Measurements from ENCODE around the gene HBEGF.

- TF ChIP-seq, protein P1, sequence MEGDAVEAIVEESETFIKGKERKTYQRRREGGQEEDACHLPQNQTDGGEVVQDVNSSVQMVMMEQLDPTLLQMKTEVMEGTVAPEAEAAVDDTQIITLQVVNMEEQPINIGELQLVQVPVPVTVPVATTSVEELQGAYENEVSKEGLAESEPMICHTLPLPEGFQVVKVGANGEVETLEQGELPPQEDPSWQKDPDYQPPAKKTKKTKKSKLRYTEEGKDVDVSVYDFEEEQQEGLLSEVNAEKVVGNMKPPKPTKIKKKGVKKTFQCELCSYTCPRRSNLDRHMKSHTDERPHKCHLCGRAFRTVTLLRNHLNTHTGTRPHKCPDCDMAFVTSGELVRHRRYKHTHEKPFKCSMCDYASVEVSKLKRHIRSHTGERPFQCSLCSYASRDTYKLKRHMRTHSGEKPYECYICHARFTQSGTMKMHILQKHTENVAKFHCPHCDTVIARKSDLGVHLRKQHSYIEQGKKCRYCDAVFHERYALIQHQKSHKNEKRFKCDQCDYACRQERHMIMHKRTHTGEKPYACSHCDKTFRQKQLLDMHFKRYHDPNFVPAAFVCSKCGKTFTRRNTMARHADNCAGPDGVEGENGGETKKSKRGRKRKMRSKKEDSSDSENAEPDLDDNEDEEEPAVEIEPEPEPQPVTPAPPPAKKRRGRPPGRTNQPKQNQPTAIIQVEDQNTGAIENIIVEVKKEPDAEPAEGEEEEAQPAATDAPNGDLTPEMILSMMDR (IDR thresholded peaks at IDR 0.05): no peak
- TF ChIP-seq EZH2 (IDR thresholded peaks at IDR 0.05; ENCODE audit: borderline replicate concordance, insufficient read depth, low read depth, low read length, poor library complexity, severe bottlenecking): no peak
These were observed 41.6 kb upstream of the HBEGF start for GRCh38 chr5:140388052-140388451.

Data from B cell (primary cell).